Osteoblast (primary cell): ENCODE results near the gene STARD3NL. TPM values are rescaled to one million over a fixed set of nuclear protein-coding genes. Genes with fewer than 3 reads are reported as not detected.

Source experiments
- DNase-seq: peaks from one replicate; pipeline ENCODE4 v3.0.0; 2011; ENCODE audit warnings: low spot score, mixed read lengths; ENCODE audit not compliant: insufficient read length; ENCODE audit errors: missing footprints
- H2AFZ ChIP-seq: 2 replicates; pipeline ENCODE4 v1.6.0; 2011; ENCODE audit warnings: mild to moderate bottlenecking, low read length
- H3K27ac ChIP-seq: 2 replicates; pipeline ENCODE4 v1.5.1; 2011; ENCODE audit warnings: mild to moderate bottlenecking, low read depth, low read length, moderate library complexity
- H3K27me3 ChIP-seq: 2 replicates; pipeline ENCODE4 v1.6.0; 2012; ENCODE audit warnings: mild to moderate bottlenecking, control low read depth, inconsistent platforms, low read length, moderate library complexity; ENCODE audit not compliant: insufficient read depth
- H3K36me3 ChIP-seq: 2 replicates; pipeline ENCODE4 v1.5.1; 2011; ENCODE audit warnings: mild to moderate bottlenecking, low read length, control low read depth, moderate library complexity; ENCODE audit not compliant: insufficient read depth
- H3K4me1 ChIP-seq: 2 replicates; pipeline ENCODE4 v1.5.1; 2011; ENCODE audit warnings: mild to moderate bottlenecking, low read length, control low read depth, moderate library complexity; ENCODE audit not compliant: insufficient read depth
- H3K4me2 ChIP-seq: 2 replicates; pipeline ENCODE4 v1.6.0; 2011; ENCODE audit warnings: mild to moderate bottlenecking, low read length; ENCODE audit not compliant: insufficient read depth
- H3K4me3 ChIP-seq: fragments of 200-600 bp; sonication (generic); 3 replicates; pipeline ENCODE4 v1.5.1; 2012; ENCODE audit warnings: mild to moderate bottlenecking, low read length, inconsistent platforms; ENCODE audit not compliant: insufficient read depth
- H3K79me2 ChIP-seq: 2 replicates; pipeline ENCODE4 v1.6.0; 2012; ENCODE audit warnings: mild to moderate bottlenecking, low read length, control low read depth, inconsistent platforms; ENCODE audit not compliant: insufficient read depth
- H3K9me3 ChIP-seq: 2 replicates; pipeline ENCODE4 v1.5.1; 2011; ENCODE audit warnings: low read depth, low read length, control low read depth
- H4K20me1 ChIP-seq: 2 replicates; pipeline ENCODE4 v1.6.0; 2012; ENCODE audit warnings: mild to moderate bottlenecking, low read length, control low read depth; ENCODE audit not compliant: insufficient read depth
- total RNA-seq: library from RNA; depleted of rRNA; stranded (reverse); fragments of >200 nt; gene quantifications from 2 replicates; pipeline ENCODE4 v1.2.3, GENCODE V29; 2012
- TF ChIP-seq, protein P1 (sequence below): IDR thresholded peaks from 2 replicates; pipeline ENCODE4 v1.5.1; 2011; ENCODE audit warnings: mild to moderate bottlenecking, low read depth, low read length, moderate library complexity; ENCODE audit errors: extremely low read depth

STARD3NL gene
- total RNA-seq, 1 donor = 63.3 TPM

DNA sequence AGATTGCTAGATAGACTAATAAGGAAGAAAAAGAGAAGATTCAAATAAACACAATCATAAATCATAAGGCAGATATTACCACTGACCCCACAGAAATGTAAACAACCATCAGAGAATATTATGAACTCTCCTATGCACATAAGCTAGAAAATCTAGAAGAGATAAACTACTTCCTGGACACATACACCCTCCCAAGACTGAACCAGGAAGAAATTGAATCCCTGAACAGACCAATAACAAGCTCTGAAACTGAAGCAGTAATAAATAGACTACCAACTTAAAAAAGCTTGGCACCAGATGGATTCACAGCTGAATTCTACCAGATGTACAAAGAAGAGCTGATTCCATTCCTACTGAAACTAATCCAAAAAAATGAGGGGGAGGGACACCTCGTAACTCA, 24.5 kb upstream of the STARD3NL start:
- TF ChIP-seq, protein P1, sequence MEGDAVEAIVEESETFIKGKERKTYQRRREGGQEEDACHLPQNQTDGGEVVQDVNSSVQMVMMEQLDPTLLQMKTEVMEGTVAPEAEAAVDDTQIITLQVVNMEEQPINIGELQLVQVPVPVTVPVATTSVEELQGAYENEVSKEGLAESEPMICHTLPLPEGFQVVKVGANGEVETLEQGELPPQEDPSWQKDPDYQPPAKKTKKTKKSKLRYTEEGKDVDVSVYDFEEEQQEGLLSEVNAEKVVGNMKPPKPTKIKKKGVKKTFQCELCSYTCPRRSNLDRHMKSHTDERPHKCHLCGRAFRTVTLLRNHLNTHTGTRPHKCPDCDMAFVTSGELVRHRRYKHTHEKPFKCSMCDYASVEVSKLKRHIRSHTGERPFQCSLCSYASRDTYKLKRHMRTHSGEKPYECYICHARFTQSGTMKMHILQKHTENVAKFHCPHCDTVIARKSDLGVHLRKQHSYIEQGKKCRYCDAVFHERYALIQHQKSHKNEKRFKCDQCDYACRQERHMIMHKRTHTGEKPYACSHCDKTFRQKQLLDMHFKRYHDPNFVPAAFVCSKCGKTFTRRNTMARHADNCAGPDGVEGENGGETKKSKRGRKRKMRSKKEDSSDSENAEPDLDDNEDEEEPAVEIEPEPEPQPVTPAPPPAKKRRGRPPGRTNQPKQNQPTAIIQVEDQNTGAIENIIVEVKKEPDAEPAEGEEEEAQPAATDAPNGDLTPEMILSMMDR = no peak
- DNase-seq = no peak

DNA sequence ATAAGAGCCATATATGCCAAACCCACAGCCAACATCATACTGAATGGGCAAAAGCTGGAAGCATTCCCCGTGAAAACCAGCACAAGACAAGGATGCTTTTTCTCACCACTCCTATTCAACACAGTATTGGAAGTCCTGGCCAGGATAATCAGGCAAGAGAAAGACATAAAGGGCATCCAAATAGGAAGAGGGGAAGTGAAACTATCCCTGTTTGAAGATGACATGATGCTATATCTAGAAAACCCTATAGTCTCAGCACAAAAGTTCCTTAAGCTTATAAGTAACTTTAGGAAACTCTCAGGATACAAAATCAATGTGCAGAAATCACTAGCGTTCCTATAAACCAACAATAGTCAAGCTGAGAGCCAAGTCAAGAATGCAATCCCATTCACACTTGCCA, 23.8 kb upstream of the STARD3NL start:
- no peak for DNase-seq
- Histone ChIP-seq H3K4me2 (no peak overlapping the region), H3K27ac (no peak overlapping the region), H3K4me3 (no peak overlapping the region), H3K79me2 (no peaks in the 10 kb centered on the region), H3K9me3 (no peaks in the 10 kb centered on the region), H3K36me3 (no peaks in the 10 kb centered on the region), H3K4me1 (no peaks in the 10 kb centered on the region), H3K27me3 (peaks cover 4% of the 10 kb centered on the region), H2AFZ (no peak overlapping the region), H4K20me1 (no peaks in the 10 kb centered on the region)
- TF ChIP-seq, protein P1 = no peak

More for the DNA sequence above, 24.5 kb upstream of the STARD3NL start:
- H3K9me3 ChIP-seq = no peaks in the 10 kb centered on the region
- H3K36me3 ChIP-seq = no peaks in the 10 kb centered on the region
- H2AFZ ChIP-seq = no peak overlapping the region
- H3K4me1 ChIP-seq = no peaks in the 10 kb centered on the region
- H3K27me3 ChIP-seq = peaks cover 4% of the 10 kb centered on the region
- no peak overlapping the region for H3K4me2 ChIP-seq
- no peaks in the 10 kb centered on the region for H3K79me2 ChIP-seq
- H4K20me1 ChIP-seq = no peaks in the 10 kb centered on the region
- H3K4me3 ChIP-seq = no peak overlapping the region
- H3K27ac ChIP-seq = no peak overlapping the region

DNA sequence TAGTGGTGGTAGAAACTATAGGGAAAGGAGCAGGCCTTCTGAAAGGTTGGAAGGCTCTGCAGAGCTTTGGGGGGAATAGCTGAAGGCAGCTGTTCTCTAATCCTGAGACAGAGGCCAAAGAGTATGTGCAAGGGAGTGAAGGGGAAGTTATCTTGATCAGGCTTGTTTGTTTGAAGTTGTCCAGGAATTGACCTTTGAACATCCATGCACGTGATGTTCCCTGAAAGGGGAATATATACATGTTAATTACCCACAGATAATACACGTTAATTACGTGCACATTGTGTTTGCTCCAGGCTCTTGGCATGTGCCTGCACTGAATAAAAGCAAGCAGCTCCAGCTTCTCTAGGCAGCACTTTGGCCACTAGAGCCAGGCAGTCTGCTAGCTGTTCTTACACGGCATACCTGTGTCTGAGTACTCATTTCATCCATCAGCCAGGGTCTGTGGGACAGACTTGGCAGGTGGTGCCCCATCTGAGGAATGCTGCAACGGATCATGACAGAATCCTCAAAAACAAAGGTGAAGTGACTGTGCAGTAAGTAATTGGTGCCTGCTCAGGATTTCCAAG, 18.0 kb upstream of the STARD3NL start:
- DNase-seq = no peak
- Histone ChIP-seq H4K20me1 (no peaks in the 10 kb centered on the region), H3K4me2 (no peak overlapping the region), H3K27ac (no peak overlapping the region), H3K4me1 (no peaks in the 10 kb centered on the region), H3K9me3 (no peaks in the 10 kb centered on the region), H3K79me2 (no peaks in the 10 kb centered on the region), H3K4me3 (no peak overlapping the region), H2AFZ (no peak overlapping the region), H3K36me3 (no peaks in the 10 kb centered on the region), H3K27me3 (peaks cover under 1% of the 10 kb centered on the region)
- TF ChIP-seq, protein P1 = no peak

DNA sequence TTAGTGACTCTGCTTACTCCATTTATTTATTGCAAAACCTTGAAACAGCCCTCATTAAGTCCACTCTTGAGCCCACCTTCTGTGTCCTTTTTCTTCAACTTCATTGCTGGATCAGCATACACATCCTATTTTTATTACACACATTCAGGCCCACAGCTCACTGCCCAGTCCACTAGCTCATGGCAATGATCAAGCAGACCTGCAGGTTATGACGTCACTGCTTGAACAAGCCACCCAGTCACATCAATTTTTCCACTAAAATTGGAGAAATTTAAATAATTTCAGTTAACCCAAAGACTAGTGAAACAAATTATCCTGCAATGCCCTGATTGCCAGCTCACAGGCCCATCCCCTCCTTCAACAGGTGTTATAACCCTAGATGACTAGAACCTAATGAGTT, 16.0 kb upstream of the STARD3NL start:
- no peaks in the 10 kb centered on the region for H3K4me1 ChIP-seq
- H3K4me3 ChIP-seq = no peak overlapping the region
- DNase-seq = no peak
- peaks cover 3% of the 10 kb centered on the region for H3K27me3 ChIP-seq
- H3K4me2 ChIP-seq = no peak overlapping the region
- no peaks in the 10 kb centered on the region for H3K79me2 ChIP-seq
- TF ChIP-seq, protein P1 = no peak
- no peak overlapping the region for H3K27ac ChIP-seq
- H3K36me3 ChIP-seq = no peaks in the 10 kb centered on the region
- no peaks in the 10 kb centered on the region for H4K20me1 ChIP-seq
- no peak overlapping the region for H2AFZ ChIP-seq
- no peaks in the 10 kb centered on the region for H3K9me3 ChIP-seq
